SK-N-SH treated with all-trans-retinoic acid at 6 μM for 48 hours (cell line): ENCODE measurements around the gene PEAR1.

Experiments
- ATAC-seq: fragments of 200-7000 bp; cut with Tn5 transposase; 3 replicates; pipeline ENCODE4 v1.9.1; 2020; ENCODE audit warnings: mild to moderate bottlenecking, moderate library complexity
- ARNTL ChIP-seq: fragments of 450-650 bp; formaldehyde crosslinking; IDR thresholded peaks from 2 replicates; pipeline ENCODE4 v1.5.0; 2020; ENCODE audit warnings: low read depth, mild to moderate bottlenecking, moderate library complexity, borderline replicate concordance
- BACH2 ChIP-seq: fragments of 250-450 bp; sonication (Bioruptor Pico); IDR thresholded peaks from 2 replicates; pipeline ENCODE4 v1.9.0; 2021; ENCODE audit warnings: mild to moderate bottlenecking, borderline replicate concordance
- CREB5 ChIP-seq: fragments of 250-450 bp; sonication (Bioruptor Pico); IDR thresholded peaks from 2 replicates; pipeline ENCODE4 v1.5.1; 2020; ENCODE audit warnings: low read depth, mild to moderate bottlenecking, moderate library complexity
- CSDC2 ChIP-seq: fragments of 250-450 bp; sonication (Bioruptor Pico); IDR thresholded peaks from 2 replicates; pipeline ENCODE4 v1.5.0; 2020; ENCODE audit warnings: mild to moderate bottlenecking, moderate library complexity
- ESRRG ChIP-seq: fragments of 250-450 bp; sonication (Bioruptor Pico); IDR thresholded peaks from 2 replicates; pipeline ENCODE4 v1.6.1; 2021; ENCODE audit warnings: mild to moderate bottlenecking
- GLIS3 ChIP-seq: fragments of 250-450 bp; sonication (Bioruptor Pico); IDR thresholded peaks from 2 replicates; pipeline ENCODE4 v1.5.0; 2020; ENCODE audit warnings: mild to moderate bottlenecking, moderate library complexity
- ISL1 ChIP-seq: fragments of 250-450 bp; sonication (Bioruptor Pico); IDR thresholded peaks from 2 replicates; pipeline ENCODE4 v2.1.2; 2022; ENCODE audit warnings: mild to moderate bottlenecking, moderate library complexity
- OSR1 ChIP-seq: fragments of 250-450 bp; sonication (Bioruptor Pico); IDR thresholded peaks from 2 replicates; pipeline ENCODE4 v1.8.0; 2022; ENCODE audit warnings: moderate library complexity, mild to moderate bottlenecking, inconsistent platforms
- POU6F1 ChIP-seq: fragments of 250-450 bp; sonication (Bioruptor Pico); IDR thresholded peaks from 2 replicates; pipeline ENCODE4 v1.8.0; 2021; ENCODE audit warnings: low read depth, mild to moderate bottlenecking, moderate library complexity, borderline replicate concordance
- PPARA ChIP-seq: fragments of 250-450 bp; sonication (Bioruptor Pico); IDR thresholded peaks from 2 replicates; pipeline ENCODE4 v1.5.0; 2020; ENCODE audit warnings: mild to moderate bottlenecking, borderline replicate concordance
- RARB ChIP-seq: fragments of 250-450 bp; sonication (Bioruptor Pico); IDR thresholded peaks from 2 replicates; pipeline ENCODE4 v1.8.0; 2021; ENCODE audit warnings: mild to moderate bottlenecking, moderate library complexity
- SNAI2 ChIP-seq: fragments of 250-450 bp; sonication (Bioruptor Pico); IDR thresholded peaks from 2 replicates; pipeline ENCODE4 v1.5.0; 2020; ENCODE audit warnings: mild to moderate bottlenecking, moderate library complexity
- TCF4 ChIP-seq: fragments of 250-450 bp; sonication (Bioruptor Pico); IDR thresholded peaks from 2 replicates; pipeline ENCODE4 v1.8.0; 2021; ENCODE audit warnings: mild to moderate bottlenecking, moderate library complexity, borderline replicate concordance
- TOX ChIP-seq: fragments of 250-450 bp; sonication (Bioruptor Pico); IDR thresholded peaks from 2 replicates; pipeline ENCODE4 v1.8.0; 2021; ENCODE audit warnings: mild to moderate bottlenecking, moderate library complexity, borderline replicate concordance
- TSHZ2 ChIP-seq: fragments of 250-450 bp; sonication (Bioruptor Pico); IDR thresholded peaks from 2 replicates; pipeline ENCODE4 v1.5.0; 2020; ENCODE audit warnings: mild to moderate bottlenecking, moderate library complexity
- ZFP3 ChIP-seq: fragments of 250-450 bp; sonication (Bioruptor Pico); IDR thresholded peaks from 2 replicates; pipeline ENCODE4 v1.5.0; 2020; ENCODE audit warnings: mild to moderate bottlenecking, moderate library complexity
- ZFP30 ChIP-seq: fragments of 450-650 bp; formaldehyde crosslinking; IDR thresholded peaks from 2 replicates; pipeline ENCODE4 v1.5.0; 2022; ENCODE audit warnings: mild to moderate bottlenecking, moderate library complexity
- ZNF565 ChIP-seq: fragments of 450-650 bp; formaldehyde crosslinking; conservative IDR thresholded peaks from 2 replicates; pipeline ENCODE4 v1.5.0; 2020; ENCODE audit warnings: low read depth, mild to moderate bottlenecking, moderate library complexity
- ZNF70 ChIP-seq: fragments of 450-650 bp; formaldehyde crosslinking; IDR thresholded peaks from 2 replicates; pipeline ENCODE4 v1.5.0; 2020; ENCODE audit warnings: mild to moderate bottlenecking, moderate library complexity
- ZNF8 ChIP-seq: fragments of 450-650 bp; formaldehyde crosslinking; IDR thresholded peaks from 2 replicates; pipeline ENCODE4 v1.5.0; 2020; ENCODE audit warnings: mild to moderate bottlenecking, moderate library complexity
- TF ChIP-seq, protein P1 (sequence below): fragments of 250-450 bp; sonication (Bioruptor Pico); IDR thresholded peaks from 2 replicates; pipeline ENCODE4 v1.5.1; 2021; ENCODE audit warnings: mild to moderate bottlenecking, moderate library complexity
- TF ChIP-seq, protein P2 (sequence below): fragments of 250-450 bp; sonication (Bioruptor Pico); IDR thresholded peaks from 2 replicates; pipeline ENCODE4 v1.8.0; 2020; ENCODE audit warnings: mild to moderate bottlenecking, moderate library complexity, borderline replicate concordance

Gene PEAR1

GRCh38 chr1:156868341-156868740 lies 25.2 kb upstream of the PEAR1 start (continued):
- TF ChIP-seq, protein P1, sequence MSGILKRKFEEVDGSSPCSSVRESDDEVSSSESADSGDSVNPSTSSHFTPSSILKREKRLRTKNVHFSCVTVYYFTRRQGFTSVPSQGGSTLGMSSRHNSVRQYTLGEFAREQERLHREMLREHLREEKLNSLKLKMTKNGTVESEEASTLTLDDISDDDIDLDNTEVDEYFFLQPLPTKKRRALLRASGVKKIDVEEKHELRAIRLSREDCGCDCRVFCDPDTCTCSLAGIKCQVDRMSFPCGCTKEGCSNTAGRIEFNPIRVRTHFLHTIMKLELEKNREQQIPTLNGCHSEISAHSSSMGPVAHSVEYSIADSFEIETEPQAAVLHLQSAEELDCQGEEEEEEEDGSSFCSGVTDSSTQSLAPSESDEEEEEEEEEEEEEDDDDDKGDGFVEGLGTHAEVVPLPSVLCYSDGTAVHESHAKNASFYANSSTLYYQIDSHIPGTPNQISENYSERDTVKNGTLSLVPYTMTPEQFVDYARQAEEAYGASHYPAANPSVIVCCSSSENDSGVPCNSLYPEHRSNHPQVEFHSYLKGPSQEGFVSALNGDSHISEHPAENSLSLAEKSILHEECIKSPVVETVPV (CRISPR knock-in tag), result no peak

- TF ChIP-seq CREB5 (no peak), ZNF70 (CRISPR knock-in tag) (no peak), ZNF8 (no peak), SNAI2 (CRISPR knock-in tag) (no peak), ARNTL (no peak), TCF4 (no peak), ISL1 (CRISPR knock-in tag) (no peak), ZFP3 (no peak), ZFP30 (CRISPR knock-in tag) (no peak), ESRRG (CRISPR knock-in tag) (no peak), CSDC2 (CRISPR knock-in tag) (no peak), ZNF565 (CRISPR knock-in tag) (no peak), OSR1 (CRISPR knock-in tag) (no peak), BACH2 (CRISPR knock-in tag) (no peak), GLIS3 (CRISPR knock-in tag) (no peak), RARB (no peak), TOX (CRISPR knock-in tag) (no peak), TSHZ2 (CRISPR knock-in tag) (no peak)
- TF ChIP-seq, protein P1 (CRISPR knock-in tag), result no peak
- ATAC-seq, result no peak
These were observed 24.1 kb upstream of the PEAR1 start for GRCh38 chr1:156869455-156869854.

DNA sequence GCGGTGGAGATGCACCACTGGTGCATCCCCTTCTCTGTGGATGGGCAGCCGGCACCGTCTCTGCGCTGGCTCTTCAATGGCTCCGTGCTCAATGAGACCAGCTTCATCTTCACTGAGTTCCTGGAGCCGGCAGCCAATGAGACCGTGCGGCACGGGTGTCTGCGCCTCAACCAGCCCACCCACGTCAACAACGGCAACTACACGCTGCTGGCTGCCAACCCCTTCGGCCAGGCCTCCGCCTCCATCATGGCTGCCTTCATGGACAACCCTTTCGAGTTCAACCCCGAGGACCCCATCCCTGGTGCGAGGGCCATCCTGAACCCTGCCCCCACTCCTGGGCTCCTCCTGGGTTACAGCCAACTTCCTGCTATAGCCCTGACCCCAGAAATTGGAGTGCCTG lies 19.9 kb upstream of the PEAR1 start:
- TF ChIP-seq BACH2 (CRISPR knock-in tag) (no peak), POU6F1 (CRISPR knock-in tag) (no peak), ISL1 (CRISPR knock-in tag) (no peak), ZNF8 (no peak), TOX (CRISPR knock-in tag) (no peak), RARB (no peak), PPARA (CRISPR knock-in tag) (no peak), ZNF565 (CRISPR knock-in tag) (no peak)
- TF ChIP-seq, all 23 proteins: peak for 0
- ATAC-seq, result no peak

DNA sequence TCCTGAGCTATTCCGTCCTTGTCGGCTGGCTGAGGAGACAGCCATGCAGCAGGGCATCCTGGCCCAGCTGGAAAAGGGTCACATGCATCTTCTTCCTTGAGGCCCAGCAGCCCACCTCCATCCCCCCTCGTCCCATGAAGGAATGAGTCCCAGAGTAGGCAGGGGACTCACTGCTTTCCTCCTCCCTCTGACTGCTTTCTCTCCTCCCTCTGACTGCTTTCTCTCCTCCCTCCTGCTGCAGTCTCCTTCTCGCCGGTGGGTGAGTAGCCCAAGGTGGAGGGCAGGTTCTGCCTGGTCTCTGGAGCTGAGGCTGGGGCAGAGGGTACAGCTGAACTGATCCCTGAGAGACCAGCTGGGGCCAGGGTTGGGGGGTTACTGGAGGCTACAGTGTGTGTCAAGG lies 19.4 kb upstream of the PEAR1 start:
- TF ChIP-seq CSDC2 (CRISPR knock-in tag) (no peak), ISL1 (CRISPR knock-in tag) (no peak), ZFP30 (CRISPR knock-in tag) (no peak), BACH2 (CRISPR knock-in tag) (no peak), ZNF70 (CRISPR knock-in tag) (no peak), CREB5 (no peak), RARB (no peak)
- TF ChIP-seq, protein P2, sequence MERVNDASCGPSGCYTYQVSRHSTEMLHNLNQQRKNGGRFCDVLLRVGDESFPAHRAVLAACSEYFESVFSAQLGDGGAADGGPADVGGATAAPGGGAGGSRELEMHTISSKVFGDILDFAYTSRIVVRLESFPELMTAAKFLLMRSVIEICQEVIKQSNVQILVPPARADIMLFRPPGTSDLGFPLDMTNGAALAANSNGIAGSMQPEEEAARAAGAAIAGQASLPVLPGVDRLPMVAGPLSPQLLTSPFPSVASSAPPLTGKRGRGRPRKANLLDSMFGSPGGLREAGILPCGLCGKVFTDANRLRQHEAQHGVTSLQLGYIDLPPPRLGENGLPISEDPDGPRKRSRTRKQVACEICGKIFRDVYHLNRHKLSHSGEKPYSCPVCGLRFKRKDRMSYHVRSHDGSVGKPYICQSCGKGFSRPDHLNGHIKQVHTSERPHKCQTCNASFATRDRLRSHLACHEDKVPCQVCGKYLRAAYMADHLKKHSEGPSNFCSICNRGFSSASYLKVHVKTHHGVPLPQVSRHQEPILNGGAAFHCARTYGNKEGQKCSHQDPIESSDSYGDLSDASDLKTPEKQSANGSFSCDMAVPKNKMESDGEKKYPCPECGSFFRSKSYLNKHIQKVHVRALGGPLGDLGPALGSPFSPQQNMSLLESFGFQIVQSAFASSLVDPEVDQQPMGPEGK, result no peak
- TF ChIP-seq, protein P1 (CRISPR knock-in tag), result no peak
- ATAC-seq, result no peak
